SK-N-MC (cell line): ENCODE measurements around the gene TMOD1.

Experiments used
- EZH2 ChIP-seq: fragments of 200-600 bp; sonication (generic); IDR thresholded peaks from one replicate; pipeline ENCODE4 v1.6.1; 2017; ENCODE audit warnings: antibody characterized with exemption
- POLR2AphosphoS5 ChIP-seq: IDR thresholded peaks from 2 replicates; pipeline ENCODE4 v1.6.1; 2012; ENCODE audit warnings: mild to moderate bottlenecking, low read depth, low read length, borderline replicate concordance

GRCh38 chr9:97592126-97592525 lies 90.7 kb downstream of the TMOD1 start:
- no peak for TF ChIP-seq POLR2AphosphoS5
- no peak for TF ChIP-seq EZH2
